ENCODE data around the gene OSBP2.

Gene OSBP2

DNA sequence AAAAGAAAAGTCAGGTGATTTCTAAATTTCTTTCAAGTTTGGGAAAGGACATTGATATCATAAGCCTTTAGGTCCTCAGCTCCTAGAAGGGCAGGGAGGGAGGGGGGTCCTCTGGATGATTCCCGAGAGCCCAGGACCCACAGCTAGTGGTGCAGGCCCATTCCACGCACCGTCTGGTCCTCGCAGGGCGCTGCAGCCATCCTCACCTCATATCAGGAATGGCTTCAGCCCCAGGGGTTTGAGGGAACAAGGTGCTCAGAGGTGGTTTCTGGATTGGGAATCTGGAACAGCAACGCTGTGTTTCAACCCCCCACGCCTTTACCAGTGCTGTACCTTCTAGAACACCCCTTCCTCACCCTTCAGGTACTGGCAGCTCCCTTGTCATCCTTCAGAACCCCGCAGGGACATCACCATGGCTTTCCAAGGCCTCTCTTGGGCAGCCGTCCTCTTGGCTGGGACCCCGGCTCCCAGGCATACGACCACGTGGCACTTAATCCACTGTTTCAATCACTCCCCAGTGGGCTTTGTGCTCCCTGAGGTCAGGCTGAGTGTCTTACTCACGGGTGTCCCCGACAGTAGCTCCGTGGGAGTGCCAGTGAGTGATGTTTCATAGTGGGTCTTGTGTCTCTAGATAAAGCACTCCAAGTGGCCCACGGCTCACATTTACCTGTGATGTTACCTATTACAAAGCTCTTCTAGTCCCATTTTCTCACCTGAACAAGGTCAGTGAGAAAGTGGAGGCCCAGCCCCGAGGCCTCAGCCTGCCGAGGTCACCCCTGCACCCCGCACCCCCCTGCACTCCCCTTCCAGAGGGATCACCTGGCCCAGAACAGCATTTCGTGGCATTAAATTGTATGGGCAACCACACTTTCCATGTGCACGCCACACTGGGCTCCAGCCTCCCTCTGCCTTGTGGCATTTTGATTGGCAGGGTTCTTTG lies 180.0 kb downstream of the OSBP2 start:
- no peaks in the 10 kb centered on the region for H3K79me2 ChIP-seq (ENCODE audit: insufficient read depth, low read length)
- no peak overlapping the region for H2AFZ ChIP-seq (ENCODE audit: low read length)
- H3K9me3 ChIP-seq (ENCODE audit: insufficient read depth, low read depth, low read length): no peaks in the 10 kb centered on the region
- H3F3A ChIP-seq (ENCODE audit: low read depth): no peaks in the 10 kb centered on the region
- H3K9me2 ChIP-seq (replicated peaks; ENCODE audit: low read depth, low read length): no peaks in the 10 kb centered on the region
- no peak overlapping the region for H3K4me2 ChIP-seq (ENCODE audit: low read depth, low read length, poor library complexity, severe bottlenecking)
- H3K9ac ChIP-seq (ENCODE audit: low read depth, low read length, poor library complexity, severe bottlenecking): no peak overlapping the region
- no peaks in the 10 kb centered on the region for H3K4me1 ChIP-seq (ENCODE audit: insufficient read depth, low read length, poor library complexity, severe bottlenecking)
- H3K36me3 ChIP-seq (ENCODE audit: insufficient read depth, low read length): no peaks in the 10 kb centered on the region
- H3K27me3 ChIP-seq (ENCODE audit: insufficient read depth, low read length, poor library complexity, severe bottlenecking): no peaks in the 10 kb centered on the region
- H4K20me1 ChIP-seq (ENCODE audit: insufficient read depth, low read length, poor library complexity, severe bottlenecking): no peaks in the 10 kb centered on the region
- no peak overlapping the region for H3K4me3 ChIP-seq (ENCODE audit: low read length, poor library complexity, severe bottlenecking)
- no peak for TF ChIP-seq EZH2phosphoT487 (IDR thresholded peaks at IDR 0.05; ENCODE audit: borderline replicate concordance)
- TF ChIP-seq, protein P1, sequence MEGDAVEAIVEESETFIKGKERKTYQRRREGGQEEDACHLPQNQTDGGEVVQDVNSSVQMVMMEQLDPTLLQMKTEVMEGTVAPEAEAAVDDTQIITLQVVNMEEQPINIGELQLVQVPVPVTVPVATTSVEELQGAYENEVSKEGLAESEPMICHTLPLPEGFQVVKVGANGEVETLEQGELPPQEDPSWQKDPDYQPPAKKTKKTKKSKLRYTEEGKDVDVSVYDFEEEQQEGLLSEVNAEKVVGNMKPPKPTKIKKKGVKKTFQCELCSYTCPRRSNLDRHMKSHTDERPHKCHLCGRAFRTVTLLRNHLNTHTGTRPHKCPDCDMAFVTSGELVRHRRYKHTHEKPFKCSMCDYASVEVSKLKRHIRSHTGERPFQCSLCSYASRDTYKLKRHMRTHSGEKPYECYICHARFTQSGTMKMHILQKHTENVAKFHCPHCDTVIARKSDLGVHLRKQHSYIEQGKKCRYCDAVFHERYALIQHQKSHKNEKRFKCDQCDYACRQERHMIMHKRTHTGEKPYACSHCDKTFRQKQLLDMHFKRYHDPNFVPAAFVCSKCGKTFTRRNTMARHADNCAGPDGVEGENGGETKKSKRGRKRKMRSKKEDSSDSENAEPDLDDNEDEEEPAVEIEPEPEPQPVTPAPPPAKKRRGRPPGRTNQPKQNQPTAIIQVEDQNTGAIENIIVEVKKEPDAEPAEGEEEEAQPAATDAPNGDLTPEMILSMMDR (conservative IDR thresholded peaks at IDR 0.05; ENCODE audit: low read length): no peak

DNA sequence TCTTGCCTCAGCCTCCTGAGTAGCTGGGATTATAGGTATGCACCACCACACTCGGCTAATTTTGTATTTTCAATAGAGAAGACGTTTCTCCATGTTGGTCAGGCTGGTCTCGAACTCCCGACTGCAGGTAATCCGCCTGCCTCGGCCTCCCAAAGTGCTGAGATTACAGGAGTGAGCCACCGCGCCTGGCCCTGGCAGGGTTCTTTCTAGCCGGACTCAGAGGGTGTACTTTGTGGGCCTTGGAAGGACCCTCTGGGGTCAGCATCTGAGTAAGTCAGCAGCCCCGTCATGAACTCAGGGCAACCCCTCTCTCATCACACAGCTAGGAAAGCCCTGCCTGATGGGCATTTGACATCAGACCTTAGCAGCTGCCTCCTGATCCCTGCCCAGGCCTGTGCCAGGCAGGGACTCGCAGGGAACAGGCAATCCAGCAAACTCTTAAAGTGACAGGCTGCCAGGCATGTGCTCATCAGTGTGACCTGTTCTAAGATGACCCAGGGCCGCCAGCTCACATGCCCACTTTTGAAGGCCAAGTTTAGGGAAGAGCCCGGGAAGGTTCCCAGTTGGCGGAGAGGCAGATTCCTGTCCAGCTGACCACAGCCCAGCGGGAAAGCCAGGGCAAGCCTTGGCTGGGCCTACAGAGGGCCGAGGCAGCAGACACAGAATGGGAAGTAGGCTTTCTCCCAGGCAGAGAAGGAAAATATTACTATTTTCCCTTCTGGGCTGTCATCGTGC lies 181.0 kb downstream of the OSBP2 start:
- H3F3A ChIP-seq (ENCODE audit: low read depth): no peaks in the 10 kb centered on the region
- H3K27me3 ChIP-seq (ENCODE audit: insufficient read depth, low read length, poor library complexity, severe bottlenecking): no peaks in the 10 kb centered on the region
- no peak for TF ChIP-seq EZH2phosphoT487 (IDR thresholded peaks at IDR 0.05; ENCODE audit: borderline replicate concordance)
- TF ChIP-seq, protein P1 (conservative IDR thresholded peaks at IDR 0.05; ENCODE audit: low read length): no peak
- H3K9ac ChIP-seq (ENCODE audit: low read depth, low read length, poor library complexity, severe bottlenecking): no peak overlapping the region
- H2AFZ ChIP-seq (ENCODE audit: low read length): no peak overlapping the region
- no peaks in the 10 kb centered on the region for H3K4me1 ChIP-seq (ENCODE audit: insufficient read depth, low read length, poor library complexity, severe bottlenecking)
- H3K36me3 ChIP-seq (ENCODE audit: insufficient read depth, low read length): no peaks in the 10 kb centered on the region
- no peak overlapping the region for H3K4me2 ChIP-seq (ENCODE audit: low read depth, low read length, poor library complexity, severe bottlenecking)
- H3K79me2 ChIP-seq (ENCODE audit: insufficient read depth, low read length): no peaks in the 10 kb centered on the region
- no peak overlapping the region for H3K4me3 ChIP-seq (ENCODE audit: low read length, poor library complexity, severe bottlenecking)
- no peaks in the 10 kb centered on the region for H4K20me1 ChIP-seq (ENCODE audit: insufficient read depth, low read length, poor library complexity, severe bottlenecking)
- H3K9me2 ChIP-seq (replicated peaks; ENCODE audit: low read depth, low read length): no peaks in the 10 kb centered on the region
- H3K9me3 ChIP-seq (ENCODE audit: insufficient read depth, low read depth, low read length): no peaks in the 10 kb centered on the region

DNA sequence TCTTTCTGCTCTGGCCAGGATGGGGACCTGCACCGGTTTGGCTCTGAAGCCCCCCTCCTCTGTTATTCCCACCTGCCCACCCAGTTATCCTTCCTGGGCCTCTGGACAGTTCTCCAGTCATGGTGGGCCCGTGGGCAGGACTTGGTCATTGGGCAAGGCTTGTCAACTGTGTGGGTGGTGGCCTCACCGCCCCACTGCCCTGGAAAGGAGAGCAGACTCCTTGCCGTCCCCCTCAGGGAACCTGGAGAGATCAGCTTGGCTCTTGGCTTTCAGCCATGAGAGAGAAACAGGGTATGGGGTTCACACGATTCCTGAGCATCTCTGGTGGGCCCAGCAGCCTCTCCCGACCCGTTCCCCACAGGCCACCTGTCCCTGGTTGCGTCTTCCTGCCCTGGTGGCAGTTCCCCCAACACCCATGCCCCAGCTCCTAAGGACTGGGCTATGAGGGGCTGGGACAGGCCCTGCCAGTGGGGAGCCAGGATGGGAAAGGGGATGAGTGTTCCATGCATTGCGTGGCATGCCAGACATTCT lies 181.6 kb downstream of the OSBP2 start:
- TF ChIP-seq, protein P1 (conservative IDR thresholded peaks at IDR 0.05; ENCODE audit: low read length): no peak
- TF ChIP-seq EZH2phosphoT487 (IDR thresholded peaks at IDR 0.05; ENCODE audit: borderline replicate concordance): no peak
- Histone ChIP-seq H3K36me3 (ENCODE audit: insufficient read depth, low read length) (no peaks in the 10 kb centered on the region), H3K4me1 (ENCODE audit: insufficient read depth, low read length, poor library complexity, severe bottlenecking) (no peaks in the 10 kb centered on the region), H3K4me3 (ENCODE audit: low read length, poor library complexity, severe bottlenecking) (no peak overlapping the region), H3K79me2 (ENCODE audit: insufficient read depth, low read length) (no peaks in the 10 kb centered on the region), H3K27me3 (ENCODE audit: insufficient read depth, low read length, poor library complexity, severe bottlenecking) (no peaks in the 10 kb centered on the region), H2AFZ (ENCODE audit: low read length) (no peak overlapping the region), H3K9me3 (ENCODE audit: insufficient read depth, low read depth, low read length) (no peaks in the 10 kb centered on the region), H4K20me1 (ENCODE audit: insufficient read depth, low read length, poor library complexity, severe bottlenecking) (no peaks in the 10 kb centered on the region), H3K9me2 (replicated peaks; ENCODE audit: low read depth, low read length) (no peaks in the 10 kb centered on the region), H3F3A (ENCODE audit: low read depth) (no peaks in the 10 kb centered on the region), H3K9ac (ENCODE audit: low read depth, low read length, poor library complexity, severe bottlenecking) (no peak overlapping the region), H3K4me2 (ENCODE audit: low read depth, low read length, poor library complexity, severe bottlenecking) (no peak overlapping the region)

Data from Loucy (cell line).